ENCODE data around the gene HOXA6. TPM values are rescaled to one million over a fixed set of nuclear protein-coding genes. Genes with fewer than 3 reads are reported as not detected.

HOXA6 gene
- total and polyA plus RNA-seq, 2 donors (not counting 3 experiments of a cell fraction or from before 2014, with no cell fraction given) = 10.0 to 20.7 TPM

DNA sequence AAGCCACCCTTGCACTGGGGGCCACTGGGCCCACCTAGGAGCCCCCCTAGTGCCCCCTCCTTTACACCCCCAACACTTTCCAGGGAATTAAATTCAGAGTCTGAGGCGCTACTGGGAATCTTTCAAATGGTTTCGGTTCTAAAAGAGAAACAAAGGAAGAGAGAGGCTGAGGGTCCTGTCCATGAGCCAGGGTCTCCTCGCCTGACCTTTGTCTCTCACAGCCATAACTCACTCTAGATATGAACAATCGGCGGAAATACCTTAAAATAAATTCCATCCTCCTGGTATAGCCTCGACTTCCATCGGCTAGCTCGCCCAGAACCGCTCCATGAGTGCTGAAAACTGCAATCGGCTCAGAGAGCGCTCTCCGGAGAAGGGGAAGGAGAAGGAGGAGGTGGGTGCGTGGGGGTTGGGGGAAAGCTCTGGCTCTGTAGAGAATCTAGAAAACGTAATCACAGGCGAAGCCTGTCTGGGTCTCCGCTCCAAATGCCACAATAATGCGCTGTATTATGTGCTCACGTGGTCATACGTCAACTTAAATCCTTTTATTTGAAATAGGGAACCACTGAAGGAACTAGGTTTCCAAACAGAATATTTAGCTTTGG is 29.6 kb downstream of the HOXA6 start:
- DNase-seq (ENCODE audit: low read depth, low spot score) (peak; percentile 94), FAIRE-seq (peak; percentile 99)
- H3K27ac ChIP-seq (ENCODE audit: insufficient read depth, low read depth, low read length) = peak overlapping the region; percentile 96
- dilution Hi-C loops (cut with MboI; ENCODE audit: extremely low pct_ligation_motif_present, low sequenced_read_pairs) (no loop called here), intact Hi-C loops (cut with micrococcal nuclease) (loop anchor here (1.0 to 10.0 kb wide), 5 partner anchors 12 to 963 kb away; partner anchors contain the start of genes HOXA4, NFE2L3 and SKAP2)
- H3K36me3 ChIP-seq (ENCODE audit: control insufficient read depth in 2 of 2, extremely low read depth in 1 of 2, insufficient read depth in 2 of 2, low read length in 2 of 2) = no peaks in the 10 kb centered on the region
- CTCF ChIA-PET = interaction anchor here (1.1 to 9.1 kb wide), 5 partner anchors 11 to 435 kb away, joined by 3 to 70 read pairs (median 9); partner anchors contain the start of genes HOXA1 and HOXA5
- H3K9me1 ChIP-seq (replicated peaks; ENCODE audit: control insufficient read depth, extremely low read depth, insufficient read depth, low read length) = no peaks in the 10 kb centered on the region
- peaks cover 76% of the 10 kb centered on the region for H3K4me1 ChIP-seq (ENCODE audit: control insufficient read depth, extremely low read depth, insufficient read depth, low read length)
- peak overlapping the region; percentile 7 to 91 (median 50) for H3K4me3 ChIP-seq (replicated peaks in 1 of 3; ENCODE audit: insufficient read depth in 1 of 3, low read depth in 1 of 3, low read length in 3 of 3)
- no peaks in the 10 kb centered on the region for H4K20me1 ChIP-seq (replicated peaks; ENCODE audit: control insufficient read depth, extremely low read depth, insufficient read depth, low read length)
- no TSS peak for BruUV-seq (replicated peaks)
- no peaks in the 10 kb centered on the region for H3K9me3 ChIP-seq (replicated peaks; ENCODE audit: control insufficient read depth, insufficient read depth, low read length)
- TF ChIP-seq EZH2 (IDR thresholded peaks at IDR 0.05; ENCODE audit: borderline replicate concordance, low read depth, low read length, severe bottlenecking) (no peak), POLR2AphosphoS5 (IDR thresholded peaks at IDR 0.05; ENCODE audit: insufficient read depth, low read depth, low read length) (peak; percentile 70), GATA2 (IDR thresholded peaks at IDR 0.05; ENCODE audit: insufficient read depth, insufficient read length, low read depth, low read length) (no peak), JUN (IDR thresholded peaks at IDR 0.05; ENCODE audit: borderline replicate concordance, insufficient read depth, insufficient read length, low read depth) (no peak), FOS (IDR thresholded peaks at IDR 0.05; ENCODE audit: borderline replicate concordance, insufficient read depth, low read length) (no peak), MAX (IDR thresholded peaks at IDR 0.05; ENCODE audit: insufficient read depth, insufficient read length) (no peak), MYC (IDR thresholded peaks at IDR 0.05; ENCODE audit: low read depth, low read length) (peak; percentile 22), POLR2A (IDR thresholded peaks at IDR 0.05; ENCODE audit: low read depth, low read length) (peak; percentile 80)
- TF ChIP-seq, protein P1, sequence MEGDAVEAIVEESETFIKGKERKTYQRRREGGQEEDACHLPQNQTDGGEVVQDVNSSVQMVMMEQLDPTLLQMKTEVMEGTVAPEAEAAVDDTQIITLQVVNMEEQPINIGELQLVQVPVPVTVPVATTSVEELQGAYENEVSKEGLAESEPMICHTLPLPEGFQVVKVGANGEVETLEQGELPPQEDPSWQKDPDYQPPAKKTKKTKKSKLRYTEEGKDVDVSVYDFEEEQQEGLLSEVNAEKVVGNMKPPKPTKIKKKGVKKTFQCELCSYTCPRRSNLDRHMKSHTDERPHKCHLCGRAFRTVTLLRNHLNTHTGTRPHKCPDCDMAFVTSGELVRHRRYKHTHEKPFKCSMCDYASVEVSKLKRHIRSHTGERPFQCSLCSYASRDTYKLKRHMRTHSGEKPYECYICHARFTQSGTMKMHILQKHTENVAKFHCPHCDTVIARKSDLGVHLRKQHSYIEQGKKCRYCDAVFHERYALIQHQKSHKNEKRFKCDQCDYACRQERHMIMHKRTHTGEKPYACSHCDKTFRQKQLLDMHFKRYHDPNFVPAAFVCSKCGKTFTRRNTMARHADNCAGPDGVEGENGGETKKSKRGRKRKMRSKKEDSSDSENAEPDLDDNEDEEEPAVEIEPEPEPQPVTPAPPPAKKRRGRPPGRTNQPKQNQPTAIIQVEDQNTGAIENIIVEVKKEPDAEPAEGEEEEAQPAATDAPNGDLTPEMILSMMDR (IDR thresholded peaks at IDR 0.05; ENCODE audit: extremely low read depth in 1 of 2, insufficient read depth in 1 of 2, low read depth in 1 of 2, low read length in 2 of 2) = no peak
- H3K79me2 ChIP-seq (ENCODE audit: control insufficient read depth, insufficient read depth, low read length) = peaks cover 90% of the 10 kb centered on the region
- POLR2A ChIA-PET = interaction anchor here (0.7 to 1.9 kb wide), 9 partner anchors 9 to 745 kb away, joined by 3 to 5 read pairs (median 3); partner anchors contain the start of gene HOXA5
- peak overlapping the region; percentile 97 for H3K9ac ChIP-seq (replicated peaks; ENCODE audit: extremely low read depth, insufficient read depth, low read length)
- H3K27me3 ChIP-seq (ENCODE audit: control insufficient read depth in 2 of 2, insufficient read depth in 2 of 2, low read length in 2 of 2) = no peaks in the 10 kb centered on the region
- peak overlapping the region; percentile 97 for H3K4me2 ChIP-seq (ENCODE audit: insufficient read depth, low read length)
- H2AFZ ChIP-seq (ENCODE audit: low read depth, low read length) = no peak overlapping the region

All from endothelial cell of umbilical vein (primary cell).